22Rv1 (cell line): Measurements from ENCODE around the gene NUP210L.

Experiments used
- ZFX ChIP-seq: fragments of 450-650 bp; IDR thresholded peaks from 2 replicates; pipeline ENCODE4 v1.6.1; 2017; ENCODE audit warnings: antibody characterized with exemption, borderline replicate concordance
- TF ChIP-seq, protein P1 (sequence below): fragments of 450-650 bp; IDR thresholded peaks from 2 replicates; pipeline ENCODE4 v1.5.1; 2017; ENCODE audit warnings: mild to moderate bottlenecking

DNA sequence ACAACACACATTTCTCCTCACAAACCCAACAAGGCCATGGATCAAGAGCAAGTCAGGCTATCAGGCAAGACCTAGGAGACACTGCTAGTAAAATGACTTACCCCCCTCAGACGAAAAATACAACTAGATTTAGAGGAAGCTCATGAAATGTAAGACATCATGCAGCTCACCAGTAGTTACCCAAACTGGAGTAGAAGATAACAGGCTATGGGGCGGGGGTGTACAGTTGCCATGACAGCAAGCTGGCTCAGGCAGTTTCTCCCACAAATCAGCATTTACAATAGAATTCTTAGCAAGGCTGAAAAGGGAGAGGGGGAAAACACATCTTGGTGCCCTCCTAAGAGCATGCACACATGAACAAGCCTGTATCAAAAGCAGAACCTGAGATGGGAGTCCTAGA lies 23.1 kb upstream of the NUP210L start:
- TF ChIP-seq, protein P1, sequence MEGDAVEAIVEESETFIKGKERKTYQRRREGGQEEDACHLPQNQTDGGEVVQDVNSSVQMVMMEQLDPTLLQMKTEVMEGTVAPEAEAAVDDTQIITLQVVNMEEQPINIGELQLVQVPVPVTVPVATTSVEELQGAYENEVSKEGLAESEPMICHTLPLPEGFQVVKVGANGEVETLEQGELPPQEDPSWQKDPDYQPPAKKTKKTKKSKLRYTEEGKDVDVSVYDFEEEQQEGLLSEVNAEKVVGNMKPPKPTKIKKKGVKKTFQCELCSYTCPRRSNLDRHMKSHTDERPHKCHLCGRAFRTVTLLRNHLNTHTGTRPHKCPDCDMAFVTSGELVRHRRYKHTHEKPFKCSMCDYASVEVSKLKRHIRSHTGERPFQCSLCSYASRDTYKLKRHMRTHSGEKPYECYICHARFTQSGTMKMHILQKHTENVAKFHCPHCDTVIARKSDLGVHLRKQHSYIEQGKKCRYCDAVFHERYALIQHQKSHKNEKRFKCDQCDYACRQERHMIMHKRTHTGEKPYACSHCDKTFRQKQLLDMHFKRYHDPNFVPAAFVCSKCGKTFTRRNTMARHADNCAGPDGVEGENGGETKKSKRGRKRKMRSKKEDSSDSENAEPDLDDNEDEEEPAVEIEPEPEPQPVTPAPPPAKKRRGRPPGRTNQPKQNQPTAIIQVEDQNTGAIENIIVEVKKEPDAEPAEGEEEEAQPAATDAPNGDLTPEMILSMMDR, result no peak
- no peak for TF ChIP-seq ZFX
